Neuronal stem cell (in vitro differentiated cells): Measurements from ENCODE around the gene CCDC3.

ENCODE experiments used
- DNase-seq: peaks from one replicate; pipeline ENCODE4 v3.0.0-alpha.2; 2013; ENCODE audit warnings: low spot score
- H2AFZ ChIP-seq: one replicate; pipeline ENCODE4 v1.6.1; 2013; ENCODE audit warnings: mild to moderate bottlenecking, low read length, inconsistent platforms
- H2AK5ac ChIP-seq: 2 replicates; pipeline ENCODE4 v1.6.1; 2013; ENCODE audit warnings: low read depth, mild to moderate bottlenecking, inconsistent platforms, low read length, moderate library complexity, mixed read lengths
- H2BK120ac ChIP-seq: 2 replicates; pipeline ENCODE4 v1.6.1; 2013; ENCODE audit warnings: low read depth, mild to moderate bottlenecking, inconsistent platforms, low read length, moderate library complexity, mixed read lengths
- H2BK12ac ChIP-seq: one replicate; pipeline ENCODE4 v1.6.1; 2013; ENCODE audit warnings: low read length, inconsistent platforms
- H2BK15ac ChIP-seq: 2 replicates; pipeline ENCODE4 v1.6.1; 2013; ENCODE audit warnings: mild to moderate bottlenecking, low read length, inconsistent platforms, mixed read lengths
- H2BK5ac ChIP-seq: one replicate; pipeline ENCODE4 v1.6.1; 2013; ENCODE audit warnings: inconsistent platforms, mild to moderate bottlenecking, low read length, moderate library complexity
- H3K14ac ChIP-seq: one replicate; pipeline ENCODE4 v1.6.1; 2013; ENCODE audit warnings: low read length, inconsistent platforms
- H3K18ac ChIP-seq: 2 replicates; pipeline ENCODE4 v1.6.1; 2013; ENCODE audit warnings: low read length, inconsistent platforms
- H3K23ac ChIP-seq: 2 replicates; pipeline ENCODE4 v1.6.1; 2013; ENCODE audit warnings: low read depth, mild to moderate bottlenecking, mixed read lengths, low read length, inconsistent platforms; ENCODE audit not compliant: poor library complexity
- H3K27ac ChIP-seq: replicated peaks from 3 replicates; pipeline ENCODE4 v1.5.1; 2013; ENCODE audit warnings: low read length, inconsistent platforms
- H3K27me3 ChIP-seq, 3 experiments: 2 replicates each; pipeline ENCODE4 v1.6.1; 2013; ENCODE audit warnings: low read length in 3 of 3, mild to moderate bottlenecking in 2 of 3, inconsistent platforms in 1 of 3, low read depth in 1 of 3, mixed read lengths in 1 of 3, moderate library complexity in 1 of 3; ENCODE audit not compliant: control insufficient read depth in 3 of 3, insufficient read depth in 3 of 3
- H3K36me3 ChIP-seq, 2 donors: replicated peaks in 1 of 2; 2 replicates each; pipeline ENCODE4 v1.6.1; 2013; ENCODE audit warnings: low read length in 2 of 2; ENCODE audit not compliant: control insufficient read depth in 2 of 2, insufficient read depth in 2 of 2
- H3K4ac ChIP-seq: 2 replicates; pipeline ENCODE4 v1.6.1; 2013; ENCODE audit warnings: inconsistent platforms, mild to moderate bottlenecking, low read length, moderate library complexity
- H3K4me1 ChIP-seq, 2 donors: 1 replicate in 1 of 2; 2 replicates in 1 of 2; pipeline ENCODE4 v1.6.1; 2013; ENCODE audit warnings: low read length in 2 of 2, low read depth in 1 of 2; ENCODE audit not compliant: control insufficient read depth in 2 of 2, insufficient read depth in 1 of 2
- H3K4me2 ChIP-seq: one replicate; pipeline ENCODE4 v1.6.1; 2013; ENCODE audit warnings: mild to moderate bottlenecking, low read length, inconsistent platforms; ENCODE audit not compliant: insufficient read depth, poor library complexity, severe bottlenecking
- H3K4me3 ChIP-seq, 2 donors: 2 replicates each; pipeline ENCODE4 v1.5.1; 2013; ENCODE audit warnings: low read length in 2 of 2, mild to moderate bottlenecking in 2 of 2, inconsistent platforms in 1 of 2, moderate library complexity in 1 of 2
- H3K79me1 ChIP-seq: one replicate; pipeline ENCODE4 v1.6.1; 2013; ENCODE audit warnings: low read depth, mild to moderate bottlenecking, inconsistent platforms, low read length, moderate library complexity
- H3K9ac ChIP-seq: one replicate; pipeline ENCODE4 v1.6.1; 2013; ENCODE audit warnings: mild to moderate bottlenecking, low read depth, low read length, inconsistent platforms; ENCODE audit not compliant: poor library complexity
- H3K9me3 ChIP-seq, 2 donors: replicated peaks in 1 of 2; 2 replicates each; pipeline versions ENCODE3 to v1.6.1; 2013; ENCODE audit warnings: low read length in 2 of 2, mild to moderate bottlenecking in 2 of 2, inconsistent platforms in 1 of 2, low read depth in 1 of 2, mixed read lengths in 1 of 2, moderate library complexity in 1 of 2; ENCODE audit not compliant: control insufficient read depth in 2 of 2, insufficient read depth in 1 of 2
- H4K8ac ChIP-seq: one replicate; pipeline ENCODE4 v1.6.1; 2013; ENCODE audit warnings: low read depth, mild to moderate bottlenecking, inconsistent platforms, low read length, moderate library complexity
- H4K91ac ChIP-seq: one replicate; pipeline ENCODE4 v1.6.1; 2013; ENCODE audit warnings: low read length, low read depth, mild to moderate bottlenecking, inconsistent platforms; ENCODE audit not compliant: poor library complexity
- WGBS, 2 donors: extraction: QIAGEN DNeasy Blood & Tissue Kit; methylation state at CpG; one replicate each; pipeline ENCODE4 v1.1.7; 2013; ENCODE audit warnings: missing lambda C conversion rate in 2 of 2, mixed read lengths in 1 of 2; ENCODE audit not compliant: insufficient read length in 2 of 2, insufficient replicate concordance in 1 of 2; ENCODE audit errors: extremely low coverage in 2 of 2; 5-methylcytosine and 5-hydroxymethylcytosine counted together

Gene CCDC3

GRCh38 chr10:12880423-12880822, 121.1 kb downstream of the CCDC3 start:
- Histone ChIP-seq H3K27ac (no peak overlapping the region), H3K27me3 (no peaks in the 10 kb centered on the region), H3K4me2 (no peak overlapping the region), H2BK15ac (no peak overlapping the region), H3K4ac (no peak overlapping the region), H4K8ac (no peak overlapping the region), H3K18ac (no peak overlapping the region), H3K9me3 (no peaks in the 10 kb centered on the region), H2AK5ac (no peak overlapping the region), H2BK12ac (no peak overlapping the region), H3K4me1 (no peaks in the 10 kb centered on the region), H3K23ac (no peak overlapping the region), H3K4me3 (no peak overlapping the region), H2BK120ac (no peak overlapping the region), H3K79me1 (no peaks in the 10 kb centered on the region), H3K9ac (no peak overlapping the region), H2BK5ac (no peak overlapping the region), H3K14ac (no peak overlapping the region), H4K91ac (no peak overlapping the region), H3K36me3 (no peaks in the 10 kb centered on the region), H2AFZ (no peak overlapping the region)
- DNase-seq = no peak

- Histone ChIP-seq H3K4me3 (no peak overlapping the region), H3K4ac (no peak overlapping the region), H2AK5ac (no peak overlapping the region), H3K4me2 (no peak overlapping the region), H4K8ac (no peak overlapping the region), H3K36me3 (no peaks in the 10 kb centered on the region), H2BK15ac (no peak overlapping the region), H2BK5ac (no peak overlapping the region), H3K9ac (no peak overlapping the region), H3K23ac (no peak overlapping the region), H3K79me1 (no peaks in the 10 kb centered on the region), H4K91ac (no peak overlapping the region), H3K4me1 (no peaks in the 10 kb centered on the region), H3K9me3 (no peaks in the 10 kb centered on the region), H2BK12ac (no peak overlapping the region), H2BK120ac (no peak overlapping the region), H3K14ac (no peak overlapping the region), H3K18ac (no peak overlapping the region), H2AFZ (no peak overlapping the region), H3K27ac (no peak overlapping the region), H3K27me3 (no peaks in the 10 kb centered on the region)
- no CpG with 5 or more reads among the region's 3 CpGs for WGBS, 2 donors
- DNase-seq = no peak
Measured at GRCh38 chr10:12877150-12877549, 124.4 kb downstream of the CCDC3 start.

DNA sequence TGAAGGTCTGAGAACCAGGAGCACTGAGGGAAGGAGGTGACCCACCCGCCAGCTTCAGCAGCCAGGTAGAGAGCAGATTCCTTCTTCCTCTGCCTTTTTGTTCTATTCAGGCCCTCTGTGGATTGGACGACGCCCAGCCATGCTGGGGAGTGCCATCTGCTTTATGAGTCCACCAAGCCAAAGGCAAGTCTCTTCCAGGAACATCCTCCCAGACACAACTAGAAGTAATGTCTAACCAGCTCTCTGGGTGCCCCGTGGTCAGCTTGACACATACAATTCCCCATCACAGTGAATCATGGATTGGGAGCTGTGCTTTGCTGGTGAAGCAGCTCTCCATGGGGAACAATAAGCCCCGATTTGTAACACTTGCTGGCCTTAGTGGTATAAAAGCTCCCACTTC, 125.2 kb downstream of the CCDC3 start:
- Histone ChIP-seq H3K14ac (no peak overlapping the region), H2AK5ac (no peak overlapping the region), H2BK12ac (no peak overlapping the region), H3K23ac (no peak overlapping the region), H3K18ac (no peak overlapping the region), H3K9ac (no peak overlapping the region), H3K27me3 (no peaks in the 10 kb centered on the region), H4K8ac (no peak overlapping the region), H2BK120ac (no peak overlapping the region), H3K9me3 (no peaks in the 10 kb centered on the region), H4K91ac (no peak overlapping the region), H2AFZ (no peak overlapping the region), H3K79me1 (no peaks in the 10 kb centered on the region), H3K27ac (no peak overlapping the region), H3K4me1 (no peaks in the 10 kb centered on the region), H3K4me3 (no peak overlapping the region), H2BK5ac (no peak overlapping the region), H2BK15ac (no peak overlapping the region), H3K4ac (no peak overlapping the region), H3K36me3 (no peaks in the 10 kb centered on the region), H3K4me2 (no peak overlapping the region)
- DNase-seq = no peak
- WGBS, 2 donors = no CpG with 5 or more reads among the region's 5 CpGs

GRCh38 chr10:12875100-12875499, 126.4 kb downstream of the CCDC3 start:
- no peak overlapping the region for H3K4ac ChIP-seq
- H3K9me3 ChIP-seq = no peaks in the 10 kb centered on the region
- no CpG with 5 or more reads among the region's 5 CpGs for WGBS, 2 donors
- no peak overlapping the region for H3K9ac ChIP-seq
- H3K14ac ChIP-seq = no peak overlapping the region
- no peak overlapping the region for H2BK5ac ChIP-seq
- no peak overlapping the region for H2BK15ac ChIP-seq
- H3K23ac ChIP-seq = no peak overlapping the region
- no peak overlapping the region for H2AFZ ChIP-seq
- H2BK120ac ChIP-seq = no peak overlapping the region
- no peaks in the 10 kb centered on the region for H3K36me3 ChIP-seq
- no peaks in the 10 kb centered on the region for H3K79me1 ChIP-seq
- H4K8ac ChIP-seq = no peak overlapping the region
- H3K27ac ChIP-seq = no peak overlapping the region
- no peak overlapping the region for H2BK12ac ChIP-seq
- no peak overlapping the region for H4K91ac ChIP-seq
- H3K27me3 ChIP-seq = no peaks in the 10 kb centered on the region
- H3K4me1 ChIP-seq = no peaks in the 10 kb centered on the region
- no peak overlapping the region for H2AK5ac ChIP-seq
- no peak overlapping the region for H3K4me3 ChIP-seq
- no peak for DNase-seq
- no peak overlapping the region for H3K4me2 ChIP-seq
- no peak overlapping the region for H3K18ac ChIP-seq
